Measurements from ENCODE around the gene SNAPIN.

GRCh38 chr1:153698923-153699714 is 40.6 kb downstream of the SNAPIN start:
- TF ChIP-seq POLR2A (IDR thresholded peaks at IDR 0.05; ENCODE audit: low read length): no peak
- no peak for TF ChIP-seq GATA1 (IDR thresholded peaks at IDR 0.05; ENCODE audit: low read depth, low read length)

Measured in erythroblast (primary cell).